GM21381 (cell line): Measurements from ENCODE around the gene NECTIN1.
"Not testable (repeated sequence)": the region's sequence is repeated elsewhere in the genome, so short reads cannot be mapped to it uniquely, and the experiment has no call there.

Experiments used
- ATAC-seq: cut with Tn5 transposase; IDR thresholded peaks from one replicate; pipeline ENCODE4 v1.9.1; 2021; ENCODE audit warnings: mild to moderate bottlenecking, moderate library complexity; ENCODE audit not compliant: unreplicated experiment

Gene NECTIN1

GRCh38 chr11:119623682-119624081 is 105.3 kb downstream of the NECTIN1 start:
- no peak for ATAC-seq

GRCh38 chr11:119622454-119623143 is 106.4 kb downstream of the NECTIN1 start:
- no peak for ATAC-seq

GRCh38 chr11:119619665-119620064 is 109.3 kb downstream of the NECTIN1 start:
- ATAC-seq: no peak

GRCh38 chr11:119618208-119618909 is 110.6 kb downstream of the NECTIN1 start:
- no peak for ATAC-seq

- no peak for ATAC-seq
These were observed 111.7 kb downstream of the NECTIN1 start for GRCh38 chr11:119617340-119617713.

- ATAC-seq: no peak
These were observed 112.2 kb downstream of the NECTIN1 start for GRCh38 chr11:119616586-119617339.

GRCh38 chr11:119615882-119616196 is 113.2 kb downstream of the NECTIN1 start:
- ATAC-seq: no peak

GRCh38 chr11:119615003-119615881 is 113.8 kb downstream of the NECTIN1 start:
- peak; percentile 83 for ATAC-seq

- no peak for ATAC-seq
These were observed 114.6 kb downstream of the NECTIN1 start for GRCh38 chr11:119614222-119615002.

GRCh38 chr11:119612814-119613213 is 116.2 kb downstream of the NECTIN1 start:
- ATAC-seq: no peak

GRCh38 chr11:119610836-119611426 is 118.1 kb downstream of the NECTIN1 start:
- ATAC-seq: no peak

GRCh38 chr11:119608781-119609180 is 120.2 kb downstream of the NECTIN1 start:
- ATAC-seq: no peak

- ATAC-seq: no peak
These were observed 120.8 kb downstream of the NECTIN1 start for GRCh38 chr11:119608201-119608600.

- no peak for ATAC-seq
These were observed 121.3 kb downstream of the NECTIN1 start for GRCh38 chr11:119607726-119608125.

GRCh38 chr11:119605137-119605665 is 123.8 kb downstream of the NECTIN1 start:
- no peak for ATAC-seq

GRCh38 chr11:119602745-119603373 is 126.1 kb downstream of the NECTIN1 start:
- ATAC-seq: no peak

GRCh38 chr11:119599864-119600541 is 129.0 kb downstream of the NECTIN1 start:
- ATAC-seq: no peak

- ATAC-seq: not testable (repeated sequence)
These were observed 133.1 kb downstream of the NECTIN1 start for GRCh38 chr11:119595941-119596340.
